ENCODE results near the gene PFKFB2. TPM values are rescaled to one million over a fixed set of nuclear protein-coding genes. Genes with fewer than 3 reads are reported as not detected.

The PFKFB2 gene
- total RNA-seq, 1 donor from 2014 or later: 10.0 TPM

- no peak overlapping the region for H3K4me3 Mint-ChIP-seq
- no peaks in the 10 kb centered on the region for H3K27me3 Mint-ChIP-seq (ENCODE audit: insufficient read depth, low read depth)
- no peak overlapping the region for H3K4me2 ChIP-seq
- no peak overlapping the region for H2AFZ ChIP-seq (replicated peaks)
- H3K27ac Mint-ChIP-seq: no peak overlapping the region
- no peaks in the 10 kb centered on the region for H3K36me3 ChIP-seq
- no peak overlapping the region for H3K4me3 ChIP-seq
- no peak overlapping the region for H3K27ac ChIP-seq
- H3K4me1 ChIP-seq: no peaks in the 10 kb centered on the region
- no peak for TF ChIP-seq CTCF (IDR thresholded peaks at IDR 0.05)
- TF ChIP-seq EZH2phosphoT487 (IDR thresholded peaks at IDR 0.05): no peak
- no peak for TF ChIP-seq EZH2 (IDR thresholded peaks at IDR 0.05)
- H4K20me1 ChIP-seq (ENCODE audit: low read depth): no peaks in the 10 kb centered on the region
- no peaks in the 10 kb centered on the region for H3K36me3 Mint-ChIP-seq
- DNase-seq (ENCODE audit: low spot score): no peak
- no peaks in the 10 kb centered on the region for H3K4me1 Mint-ChIP-seq
- H3F3A ChIP-seq (ENCODE audit: low read depth): no peaks in the 10 kb centered on the region
- H3K27me3 ChIP-seq: no peaks in the 10 kb centered on the region
- no peaks in the 10 kb centered on the region for H3K79me2 ChIP-seq (ENCODE audit: low read depth)
- no peaks in the 10 kb centered on the region for H3K9me3 ChIP-seq (ENCODE audit: low read depth)
- no peak overlapping the region for H3K9ac ChIP-seq
- peaks cover 6% of the 10 kb centered on the region for H3K9me3 Mint-ChIP-seq
Measured at GRCh38 chr1:207102146-207102545, 49.1 kb downstream of the PFKFB2 start.

- no peak for DNase-seq (ENCODE audit: low spot score)
- peaks cover 5% of the 10 kb centered on the region for H3K9me3 Mint-ChIP-seq
- Histone ChIP-seq H3K27ac (no peak overlapping the region), H2AFZ (replicated peaks) (no peak overlapping the region), H3K9ac (no peak overlapping the region), H3K9me3 (ENCODE audit: low read depth) (no peaks in the 10 kb centered on the region), H3F3A (ENCODE audit: low read depth) (no peaks in the 10 kb centered on the region), H3K79me2 (ENCODE audit: low read depth) (no peaks in the 10 kb centered on the region), H3K4me3 (no peak overlapping the region), H3K36me3 (no peaks in the 10 kb centered on the region), H4K20me1 (ENCODE audit: low read depth) (no peaks in the 10 kb centered on the region), H3K4me2 (no peak overlapping the region), H3K27me3 (no peaks in the 10 kb centered on the region), H3K4me1 (no peaks in the 10 kb centered on the region)
- H3K4me1 Mint-ChIP-seq: no peaks in the 10 kb centered on the region
- no peaks in the 10 kb centered on the region for H3K36me3 Mint-ChIP-seq
- no peak for TF ChIP-seq EZH2 (IDR thresholded peaks at IDR 0.05)
- no peak for TF ChIP-seq EZH2phosphoT487 (IDR thresholded peaks at IDR 0.05)
- TF ChIP-seq CTCF (IDR thresholded peaks at IDR 0.05): no peak
- H3K4me3 Mint-ChIP-seq: no peak overlapping the region
- no peaks in the 10 kb centered on the region for H3K27me3 Mint-ChIP-seq (ENCODE audit: insufficient read depth, low read depth)
- H3K27ac Mint-ChIP-seq: no peak overlapping the region
Measured at GRCh38 chr1:207102659-207103058, 49.6 kb downstream of the PFKFB2 start.

GRCh38 chr1:207103892-207104373 lies 50.9 kb downstream of the PFKFB2 start, which contains the start of gene C4BPA:
TSS of gene C4BPA (plus strand) at chr1:207104233. CDS start at chr1:207113026, 8,793 bp downstream.
- Histone ChIP-seq H2AFZ (replicated peaks) (no peak within 1 kb of the TSS), H3K4me1 (no peaks in the 10 kb centered on the region), H3K9ac (no peak within 1 kb of the TSS), H3F3A (ENCODE audit: low read depth) (no peaks in the 10 kb centered on the region), H3K36me3 (no peaks in the 10 kb centered on the region), H4K20me1 (ENCODE audit: low read depth) (no peaks in the 10 kb centered on the region), H3K4me3 (no peak within 1 kb of the TSS), H3K27me3 (no peaks in the 10 kb centered on the region), H3K79me2 (ENCODE audit: low read depth) (no peaks in the 10 kb centered on the region), H3K27ac (no peak within 1 kb of the TSS), H3K4me2 (no peak within 1 kb of the TSS), H3K9me3 (ENCODE audit: low read depth) (no peaks in the 10 kb centered on the region)
- TF ChIP-seq EZH2phosphoT487 (IDR thresholded peaks at IDR 0.05) (no peak), EZH2 (IDR thresholded peaks at IDR 0.05) (no peak), CTCF (IDR thresholded peaks at IDR 0.05) (no peak)
- Mint-ChIP-seq H3K27ac (no peak within 1 kb of the TSS), H3K36me3 (no peaks in the 10 kb centered on the region), H3K4me1 (no peaks in the 10 kb centered on the region), H3K4me3 (no peak within 1 kb of the TSS), H3K9me3 (peaks cover 3% of the 10 kb centered on the region), H3K27me3 (ENCODE audit: insufficient read depth, low read depth) (no peaks in the 10 kb centered on the region)
- no peak for DNase-seq (ENCODE audit: low spot score)

Measured in neural progenitor cell (in vitro differentiated cells).